HepG2 (cell line): ENCODE results near the gene KCNE2. TPM values are rescaled to one million over a fixed set of nuclear protein-coding genes. Genes with fewer than 3 reads are reported as not detected.

Source experiments
- EHMT2 ChIP-seq: fragments of 200-600 bp; sonication (generic); IDR thresholded peaks from 2 replicates; pipeline ENCODE4 v1.7.0; 2017; ENCODE audit warnings: antibody characterized with exemption, low read depth, low read length, borderline replicate concordance
- FUBP1 ChIP-seq: sonication (generic); formaldehyde crosslinking; IDR thresholded peaks from 2 replicates; pipeline ENCODE4 v1.5.1; 2020; ENCODE audit warnings: missing genetic modification reagents, mild to moderate bottlenecking, borderline replicate concordance
- GTF2F1 ChIP-seq: fragments of 150-350 bp; IDR thresholded peaks from 2 replicates; pipeline ENCODE4 v1.6.1; 2014; ENCODE audit warnings: low read length
- HNRNPL ChIP-seq: fragments of 200-400 bp; formaldehyde crosslinking; IDR thresholded peaks from 2 replicates; pipeline ENCODE4 v1.6.1; 2017; ENCODE audit warnings: mild to moderate bottlenecking, low read depth, low read length
- IRF9 ChIP-seq: sonication (generic); formaldehyde crosslinking; IDR thresholded peaks from 2 replicates; pipeline ENCODE4 v1.8.0; 2022; ENCODE audit warnings: missing genetic modification reagents, mild to moderate bottlenecking, borderline replicate concordance
- JARID2 ChIP-seq: sonication (generic); formaldehyde crosslinking; IDR thresholded peaks from 2 replicates; pipeline ENCODE4 v1.8.1; 2023; ENCODE audit warnings: missing genetic modification reagents, inconsistent platforms; ENCODE audit not compliant: insufficient replicate concordance
- REST ChIP-seq, 2 experiments: IDR thresholded peaks; 2 replicates each; pipeline ENCODE4 v1.6.1; 2011 to 2012; ENCODE audit warnings: low read length in 2 of 2, borderline replicate concordance in 1 of 2, low read depth in 1 of 2, mild to moderate bottlenecking in 1 of 2, moderate library complexity in 1 of 2
- SALL1 ChIP-seq: sonication (generic); formaldehyde crosslinking; IDR thresholded peaks from 2 replicates; pipeline ENCODE4 v1.8.0; 2022; ENCODE audit warnings: mild to moderate bottlenecking, missing genetic modification reagents
- SP140L ChIP-seq: sonication (generic); formaldehyde crosslinking; IDR thresholded peaks from 2 replicates; pipeline ENCODE4 v1.4.0; 2020; ENCODE audit warnings: missing genetic modification reagents, borderline replicate concordance
- TCF12 ChIP-seq, 2 experiments: fragments of 450-650 bp in 1 of 2; sonication (generic) in 1 of 2; formaldehyde crosslinking in 1 of 2; IDR thresholded peaks; 2 replicates each; pipeline versions ENCODE4 v1.6.1 to v1.8.0; 2017 to 2022; ENCODE audit warnings: antibody characterized with exemption in 1 of 2, mild to moderate bottlenecking in 1 of 2, missing genetic modification reagents in 1 of 2, moderate library complexity in 1 of 2
- ZBTB20 ChIP-seq: sonication (generic); formaldehyde crosslinking; IDR thresholded peaks from 2 replicates; pipeline ENCODE4 v1.8.1; 2023; ENCODE audit warnings: missing genetic modification reagents, low read depth, mild to moderate bottlenecking, borderline replicate concordance
- ZNF350 ChIP-seq: sonication (generic); formaldehyde crosslinking; IDR thresholded peaks from 2 replicates; pipeline ENCODE4 v1.4.0; 2020; ENCODE audit warnings: mild to moderate bottlenecking, low read depth, missing genetic modification reagents, borderline replicate concordance
- ZNF672 ChIP-seq: sonication (generic); formaldehyde crosslinking; IDR thresholded peaks from 2 replicates; pipeline ENCODE4 v1.8.1; 2022; ENCODE audit warnings: missing genetic modification reagents
- polyA plus RNA-seq, 8 experiments: library from polyadenylated mRNA; depleted of rRNA in 3 of 8; stranded (reverse) in 7 of 8; unstranded in 1 of 8; fragments of >200 nt; fragmentation: Illumina TruSeq in 4 of 8; extraction: Trizol in 4 of 8; gene quantifications; 2 replicates each; pipeline versions ENCODE4 v1.2.1 to v1.2.3, GENCODE V29; 2011 to 2016; ENCODE audit warnings: low read depth in 4 of 8, missing spikeins in 1 of 8, mixed read lengths in 1 of 8; ENCODE audit not compliant: insufficient read depth in 1 of 8
- total RNA-seq, 5 experiments: library from RNA; depleted of rRNA; stranded (reverse); fragments of >200 nt; fragmentation: Illumina TruSeq; extraction: Trizol; gene quantifications; 2 replicates each; pipeline ENCODE4 v1.2.3, GENCODE V29; 2016; ENCODE audit warnings: low read depth in 1 of 5
- TF ChIP-seq, protein P1 (sequence below): sonication (generic); formaldehyde crosslinking; IDR thresholded peaks from 2 replicates; pipeline ENCODE4 v1.4.0; 2020; ENCODE audit warnings: missing genetic modification reagents

The KCNE2 gene
- total and polyA plus RNA-seq, 2 of the 13 experiments (the other 11 are each of a cell fraction or from before 2014, with no cell fraction given) = not detected

DNA sequence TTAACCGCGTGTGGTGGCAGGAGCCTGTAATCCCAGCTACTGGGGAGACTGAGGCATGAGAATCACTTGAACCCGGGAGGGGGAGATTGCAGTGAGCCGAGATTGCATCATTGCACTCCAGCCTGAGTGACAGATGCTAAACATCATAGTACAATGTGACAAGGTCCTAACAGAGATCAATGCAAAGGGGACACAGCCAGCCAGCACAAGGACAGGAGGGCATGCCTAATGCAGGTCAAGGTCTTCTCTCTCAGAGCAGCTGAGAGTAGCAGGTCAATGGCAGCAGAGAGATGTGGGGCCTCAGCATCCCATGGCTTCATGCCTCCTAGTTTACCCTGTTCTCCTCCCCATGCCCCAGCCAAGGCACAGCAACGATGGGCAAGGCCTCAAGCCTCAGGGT, 8.5 kb downstream of the KCNE2 start (continued):
- TF ChIP-seq FUBP1 (CRISPR knock-in tag) (no peak), HNRNPL (no peak), EHMT2 (no peak), ZNF350 (CRISPR knock-in tag) (peak; percentile 59; the same call in 1 of the 2 replicates), SP140L (no peak), ZBTB20 (CRISPR knock-in tag) (peak; percentile 80; the same call in 1 of the 2 replicates), GTF2F1 (no peak), JARID2 (CRISPR knock-in tag) (no peak), REST (IDR thresholded peaks at IDR 0.05; ENCODE audit: borderline replicate concordance in 1 of 2, low read depth in 1 of 2, low read length in 2 of 2) (no peak), TCF12 (IDR thresholded peaks at IDR 0.05) (no peak), TCF12 (CRISPR knock-in tag; IDR thresholded peaks at IDR 0.05) (no peak), IRF9 (CRISPR knock-in tag) (peak; percentile 72; the same call in 1 of the 2 replicates), SALL1 (CRISPR knock-in tag) (peak; percentile 99), ZNF672 (CRISPR knock-in tag) (no peak)
- TF ChIP-seq, protein P1, sequence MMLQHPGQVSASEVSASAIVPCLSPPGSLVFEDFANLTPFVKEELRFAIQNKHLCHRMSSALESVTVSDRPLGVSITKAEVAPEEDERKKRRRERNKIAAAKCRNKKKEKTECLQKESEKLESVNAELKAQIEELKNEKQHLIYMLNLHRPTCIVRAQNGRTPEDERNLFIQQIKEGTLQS (CRISPR knock-in tag) = peak; percentile 92
